Retina (tissue), 1 donor: ENCODE results near the gene PIK3C2G.
A peak's percentile ranks its signal among the peaks of the same experiment; 100 is the strongest.

Experiments
- DNase-seq: peaks from one replicate; pipeline ENCODE4 v3.0.0-alpha.2; 2016

PIK3C2G gene

GRCh38 chr12:18275981-18276380 is 14.7 kb downstream of the PIK3C2G start:
- no peak for DNase-seq

GRCh38 chr12:18277196-18277595 is 15.9 kb downstream of the PIK3C2G start:
- no peak for DNase-seq

DNA sequence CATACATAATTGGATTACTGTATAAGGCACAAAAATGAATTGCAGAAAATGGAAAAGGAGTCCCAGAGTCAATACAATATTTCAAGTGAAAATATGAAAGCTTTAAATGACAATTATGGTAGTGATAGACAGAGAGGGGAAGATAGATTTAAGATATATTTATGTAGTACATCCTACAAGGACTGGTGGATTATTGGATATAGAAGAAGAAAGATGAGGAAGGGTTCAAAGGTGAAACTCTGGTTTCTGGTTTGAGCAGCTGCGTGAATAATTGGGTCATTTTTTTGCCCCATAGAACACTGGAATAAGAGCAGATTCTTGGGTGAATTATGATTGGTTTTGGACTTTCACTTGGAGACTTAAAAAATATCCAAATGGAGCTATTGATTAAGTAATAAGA is 19.4 kb downstream of the PIK3C2G start:
- no peak for DNase-seq

- no peak for DNase-seq
Observed at GRCh38 chr12:18281941-18282340, 20.6 kb downstream of the PIK3C2G start.

DNA sequence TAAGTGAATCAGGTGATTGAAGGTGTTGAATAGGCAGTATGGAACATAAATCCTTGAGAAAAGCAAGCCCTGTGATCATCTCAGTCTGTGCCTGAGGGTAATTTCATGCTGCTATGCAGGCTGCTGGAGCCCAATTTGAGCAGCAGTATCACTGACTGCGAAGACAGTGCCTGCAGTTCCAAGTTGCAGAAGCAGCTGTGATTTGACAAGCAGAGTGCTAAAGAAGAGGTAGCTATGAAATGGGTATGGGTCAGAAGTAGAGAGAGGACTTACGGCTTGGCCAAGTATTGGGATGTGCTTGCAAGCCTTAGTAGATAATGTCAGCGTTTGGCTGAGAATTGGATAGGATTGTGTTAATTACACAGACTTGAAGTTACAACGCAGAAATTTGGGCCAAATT is 22.5 kb downstream of the PIK3C2G start:
- DNase-seq: peak; percentile 7

- DNase-seq: no peak
Observed at GRCh38 chr12:18284386-18284785, 23.1 kb downstream of the PIK3C2G start.

DNA sequence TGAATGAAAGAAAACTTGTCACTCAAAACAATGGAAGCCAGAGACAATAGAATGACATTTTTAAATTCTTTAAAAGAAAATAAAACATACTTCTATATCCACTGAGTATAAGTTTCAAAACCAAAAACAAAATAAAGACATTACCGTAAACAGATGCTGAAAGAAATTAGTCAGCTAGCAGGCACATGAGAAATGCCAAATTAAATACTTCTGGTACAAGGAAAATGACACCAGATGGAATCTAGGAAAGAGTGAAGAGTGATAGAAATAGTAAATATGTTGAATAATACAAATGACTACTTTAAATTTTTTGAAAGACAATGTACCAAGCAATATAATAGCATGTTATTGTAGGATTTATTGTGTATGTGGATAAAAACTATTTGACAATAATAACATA is 23.8 kb downstream of the PIK3C2G start:
- no peak for DNase-seq

GRCh38 chr12:18290386-18290785 is 29.1 kb downstream of the PIK3C2G start:
- no peak for DNase-seq

DNA sequence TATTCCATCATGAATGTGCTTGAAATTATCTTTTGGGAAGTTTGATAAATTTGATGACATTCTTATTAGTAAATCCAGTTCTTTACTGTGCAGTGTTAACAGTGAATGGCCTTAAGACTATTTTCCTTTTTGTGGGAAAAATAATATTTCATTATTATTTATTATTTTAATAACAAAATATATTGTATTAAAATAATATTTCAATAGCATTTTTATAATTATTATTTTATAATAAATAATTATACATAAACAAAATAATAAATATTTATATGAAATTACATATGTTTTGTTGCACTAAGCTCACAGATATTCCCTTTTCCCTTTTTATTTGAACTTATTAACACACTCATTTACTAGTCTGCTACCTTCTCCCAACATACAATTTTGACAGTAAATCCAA is 33.6 kb downstream of the PIK3C2G start:
- no peak for DNase-seq

DNA sequence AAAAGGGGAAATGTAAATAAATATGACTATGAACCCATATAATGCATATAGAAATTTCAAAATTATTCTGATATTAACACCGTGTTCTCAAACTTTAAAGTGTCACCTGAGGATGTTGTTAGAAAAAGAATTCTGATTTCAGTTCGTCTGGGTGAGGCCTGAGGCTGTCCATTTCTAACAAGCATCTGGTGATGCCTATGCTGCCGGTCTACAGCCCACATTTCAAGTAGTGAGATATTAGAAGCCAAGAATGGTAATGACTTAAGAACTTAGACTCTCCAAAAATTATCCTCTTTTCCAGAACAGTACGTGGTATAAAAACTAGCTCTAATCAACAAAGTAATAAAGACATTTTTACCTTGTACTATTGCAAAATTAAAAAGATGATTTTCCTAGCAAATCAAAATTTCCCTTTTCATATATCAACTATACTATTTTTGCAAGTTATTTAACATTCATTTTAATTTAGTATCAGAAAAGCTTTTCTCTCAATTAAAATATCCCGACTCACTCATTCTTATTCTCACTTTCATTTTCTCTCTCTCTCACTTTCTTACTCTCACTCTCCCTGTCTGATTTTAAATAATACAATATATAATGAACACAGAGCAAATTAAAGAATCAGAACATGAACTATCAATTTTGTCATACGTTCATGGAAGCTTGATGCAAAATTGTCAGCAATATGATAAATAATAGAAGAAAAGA is 35.0 kb downstream of the PIK3C2G start:
- DNase-seq: no peak

DNA sequence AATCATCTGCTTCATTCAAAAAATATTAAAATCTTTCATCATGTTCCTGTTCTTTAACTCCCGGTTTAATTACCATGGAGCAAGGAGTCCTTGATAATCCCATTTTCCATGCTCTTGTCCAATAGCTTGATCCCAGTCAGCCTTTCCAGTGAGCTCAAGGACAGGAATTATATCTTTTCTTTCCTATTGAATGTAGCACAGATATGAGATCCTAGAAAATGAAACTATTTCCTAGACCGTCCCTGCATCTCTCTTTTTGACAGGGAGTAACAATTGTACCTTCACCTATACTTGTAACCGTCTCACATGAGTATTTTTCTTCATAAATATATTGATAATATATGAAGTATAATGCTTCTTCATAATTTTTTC is 35.6 kb downstream of the PIK3C2G start:
- no peak for DNase-seq

DNA sequence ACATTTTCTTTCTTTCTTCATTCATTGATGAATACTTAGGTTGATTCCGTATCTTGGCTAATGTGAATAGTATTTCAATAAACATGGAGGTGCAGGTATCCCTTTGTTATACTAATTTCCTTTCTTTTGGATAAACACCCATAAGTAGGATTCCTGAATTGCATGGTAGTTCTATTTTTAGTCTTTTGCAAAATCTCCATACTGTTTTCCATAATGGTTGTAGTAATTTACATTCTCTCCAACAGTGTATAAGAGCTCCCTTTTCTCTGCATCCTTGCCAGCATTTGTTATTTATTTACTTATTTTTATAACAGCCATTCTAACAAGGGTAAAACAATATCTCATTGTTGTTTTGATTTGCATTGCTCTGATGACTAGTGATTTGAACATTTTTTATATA is 36.6 kb downstream of the PIK3C2G start:
- DNase-seq: no peak

DNA sequence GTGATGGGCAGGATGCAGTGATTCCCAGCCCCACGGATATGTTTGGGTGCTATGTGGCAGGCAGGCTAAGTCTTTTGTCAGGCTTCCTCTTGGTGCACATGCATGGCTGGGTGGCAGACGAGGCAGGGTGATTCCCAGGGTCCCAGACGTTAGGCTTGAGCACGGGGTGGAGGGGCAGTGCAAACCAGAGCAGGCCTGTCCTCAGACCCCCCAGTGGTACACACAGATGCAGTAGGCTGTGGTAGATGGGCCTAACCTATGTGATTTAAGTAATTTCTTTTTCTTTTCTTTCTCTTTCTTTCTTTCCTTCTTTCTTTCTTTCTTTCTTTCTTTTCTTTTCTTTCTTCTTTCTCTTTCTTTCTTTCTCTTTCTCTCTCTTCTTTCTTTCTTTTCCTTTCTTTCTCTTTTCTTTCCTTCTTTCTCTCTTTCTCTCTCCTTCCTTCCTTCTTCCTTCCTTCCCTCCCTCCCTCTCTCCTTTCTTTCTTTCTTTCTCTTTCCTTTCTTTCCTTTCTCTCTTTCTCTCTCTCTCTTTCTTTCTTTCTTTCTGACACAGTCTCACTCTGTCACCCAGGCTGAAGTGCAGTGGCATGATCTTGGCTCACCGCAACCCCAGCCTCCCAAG is 41.6 kb downstream of the PIK3C2G start:
- no peak for DNase-seq

GRCh38 chr12:18304609-18305008 is 43.3 kb downstream of the PIK3C2G start:
- no peak for DNase-seq

DNA sequence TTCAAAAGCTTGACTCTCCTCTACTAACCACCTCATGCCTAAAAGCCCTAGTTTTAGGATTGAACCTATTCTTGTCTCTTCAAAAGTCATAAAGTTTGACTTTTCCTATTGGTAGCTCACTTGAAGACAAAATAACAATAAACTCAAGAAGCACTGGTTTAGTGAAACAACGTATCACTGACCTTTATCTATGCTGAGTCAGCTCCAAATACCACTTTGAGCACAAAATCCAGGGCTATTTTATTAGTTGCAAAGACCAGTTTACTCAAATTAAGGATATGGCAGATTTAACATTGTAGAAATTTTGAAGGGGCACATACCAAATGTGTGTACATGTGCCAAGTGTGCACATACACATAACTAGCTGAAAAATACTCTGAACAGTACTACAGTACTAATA is 45.0 kb downstream of the PIK3C2G start:
- DNase-seq: no peak

GRCh38 chr12:18313306-18313705 is 52.0 kb downstream of the PIK3C2G start:
- no peak for DNase-seq

GRCh38 chr12:18320036-18320617 is 58.8 kb downstream of the PIK3C2G start:
- peak; percentile 7 for DNase-seq

GRCh38 chr12:18320976-18321375 is 59.7 kb downstream of the PIK3C2G start:
- DNase-seq: no peak

DNA sequence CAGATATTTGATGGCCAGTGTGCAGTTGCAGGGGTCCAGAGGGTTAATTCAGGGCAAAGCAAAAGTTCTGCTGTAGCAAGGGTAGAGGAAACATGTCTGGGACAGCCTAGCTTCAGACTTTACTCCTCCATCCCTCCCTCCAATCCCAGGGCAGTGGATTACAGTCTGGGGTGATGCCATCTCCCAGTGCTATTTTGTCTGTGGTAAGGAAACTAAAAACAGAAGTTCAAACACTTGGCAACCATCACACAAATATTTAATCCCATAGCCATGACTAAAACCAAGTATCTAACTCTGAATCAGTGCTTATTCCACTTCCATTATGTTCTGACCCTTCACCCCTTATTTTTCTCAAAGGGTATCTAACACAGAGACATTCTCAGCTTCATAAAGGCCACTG is 61.8 kb downstream of the PIK3C2G start:
- DNase-seq: no peak

- DNase-seq: no peak
Observed at GRCh38 chr12:18327036-18327435, 65.7 kb downstream of the PIK3C2G start.

- DNase-seq: no peak
Observed at GRCh38 chr12:18332173-18332572, 70.9 kb downstream of the PIK3C2G start.

DNA sequence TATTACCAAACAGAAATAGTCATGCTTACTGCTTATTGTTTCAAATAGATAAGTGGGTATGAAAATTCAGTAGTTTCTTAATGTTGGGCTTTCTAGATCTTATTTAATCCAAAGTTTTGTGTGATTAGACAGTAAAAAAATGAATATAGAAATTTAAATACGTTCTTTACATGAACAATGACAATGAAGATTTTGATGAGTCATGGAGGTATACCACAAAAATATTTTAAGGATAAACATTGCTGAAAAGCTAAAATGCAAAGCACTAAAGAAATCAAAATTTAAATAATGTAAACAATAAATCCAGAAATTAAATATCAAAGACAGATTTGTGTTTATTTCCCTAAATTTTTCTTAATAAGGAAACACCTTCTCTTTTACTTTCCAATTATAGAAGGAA is 78.3 kb downstream of the PIK3C2G start:
- DNase-seq: no peak

DNA sequence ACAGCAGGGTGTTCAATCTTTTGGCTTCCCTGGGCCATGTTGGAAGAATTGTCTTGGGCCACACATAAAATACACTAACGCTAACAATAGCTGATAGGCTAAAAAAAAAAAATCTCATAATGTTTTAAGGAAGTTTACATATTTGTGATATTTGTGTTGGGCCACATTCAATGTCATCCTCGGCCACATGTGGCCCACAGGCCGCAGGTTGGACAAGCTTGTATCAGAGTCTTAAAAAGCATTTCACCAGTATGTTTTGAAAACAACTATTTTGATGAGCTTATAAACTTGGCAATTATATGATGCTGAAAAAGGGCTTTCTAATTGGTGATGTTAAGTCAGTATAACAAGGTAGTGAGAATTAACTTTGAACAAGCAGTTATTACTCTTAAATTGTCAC is 78.9 kb downstream of the PIK3C2G start:
- DNase-seq: no peak

DNA sequence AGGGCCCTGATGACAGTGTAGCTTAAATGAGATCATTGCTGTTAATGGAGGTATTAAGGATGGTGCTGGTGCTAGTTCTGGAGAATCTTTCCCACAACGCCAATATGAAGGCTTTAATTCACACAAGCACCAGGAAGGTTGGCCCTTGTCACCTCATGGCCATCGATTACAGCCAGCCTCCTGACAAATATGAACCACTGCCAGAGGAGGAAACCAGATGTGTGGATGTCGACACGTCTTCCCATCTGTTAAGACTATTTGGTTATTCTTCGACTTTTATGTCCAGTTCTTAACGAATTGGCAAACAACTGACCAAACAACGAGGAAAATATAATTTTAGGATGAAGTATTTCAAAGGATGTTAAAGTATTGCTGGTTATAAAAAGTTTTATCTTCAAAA is 79.5 kb downstream of the PIK3C2G start:
- DNase-seq: no peak

GRCh38 chr12:18343708-18344107 is 82.4 kb downstream of the PIK3C2G start:
- no peak for DNase-seq
